ENCODE measurements around the gene MRPL50.

Gene MRPL50

GRCh38 chr9:101429736-101430135, 31.3 kb upstream of the MRPL50 start:
- POLR2A ChIA-PET, result no interaction called here

More at GRCh38 chr9:101429736-101430135, 31.3 kb upstream of the MRPL50 start:
- H3K9me3 ChIP-seq (ENCODE audit: control insufficient read depth, insufficient read depth, low read depth, low read length), result no peaks in the 10 kb centered on the region
- H3K27ac ChIP-seq (ENCODE audit: extremely low read depth, low read depth, low read length), result no peak overlapping the region
- CTCF ChIA-PET, result interaction anchor here (1.2 to 2.3 kb wide), 3 partner anchors 10 to 29 kb away, joined by 3 to 5 read pairs (median 4); no protein-coding TSS in a partner anchor
- H3K4me3 ChIP-seq (ENCODE audit: low read depth, low read length), result no peak overlapping the region
- no peaks in the 10 kb centered on the region for H3K4me1 ChIP-seq (ENCODE audit: control insufficient read depth, insufficient read depth, low read length)
- TF ChIP-seq ZNF560 (tag by site-specific recombination; IDR thresholded peaks at IDR 0.05; ENCODE audit: borderline replicate concordance) (no peak), ZNF692 (tag by site-specific recombination; IDR thresholded peaks at IDR 0.05) (no peak), ELK4 (IDR thresholded peaks at IDR 0.05; ENCODE audit: borderline replicate concordance, low read depth, low read length) (no peak), ZNF221 (tag by site-specific recombination; IDR thresholded peaks at IDR 0.05; ENCODE audit: borderline replicate concordance) (no peak), ZNF19 (tag by site-specific recombination; IDR thresholded peaks at IDR 0.05; ENCODE audit: low read depth) (no peak), ZNF133 (tag by site-specific recombination; IDR thresholded peaks at IDR 0.05) (no peak), ZNF501 (tag by site-specific recombination; IDR thresholded peaks at IDR 0.05) (no peak), ZFP3 (tag by site-specific recombination; IDR thresholded peaks at IDR 0.05; ENCODE audit: low read depth) (no peak), ZNF830 (tag by site-specific recombination; IDR thresholded peaks at IDR 0.05; ENCODE audit: low read depth) (no peak), ZNF335 (tag by site-specific recombination; conservative IDR thresholded peaks at IDR 0.05) (no peak), ZNF623 (tag by site-specific recombination; IDR thresholded peaks at IDR 0.05) (no peak), ZNF121 (tag by site-specific recombination; IDR thresholded peaks at IDR 0.05) (no peak), KLF10 (tag by site-specific recombination; IDR thresholded peaks at IDR 0.05) (no peak), ZNF624 (tag by site-specific recombination; IDR thresholded peaks at IDR 0.05) (no peak), ZBTB10 (tag by site-specific recombination; IDR thresholded peaks at IDR 0.05) (no peak), ZNF37A (tag by site-specific recombination; IDR thresholded peaks at IDR 0.05) (no peak), PBX3 (CRISPR knock-in tag; IDR thresholded peaks at IDR 0.05) (no peak), ZBTB7A (tag by site-specific recombination; IDR thresholded peaks at IDR 0.05; ENCODE audit: low read depth) (no peak), ZNF239 (tag by site-specific recombination; IDR thresholded peaks at IDR 0.05) (no peak)
- TF ChIP-seq, protein P1, sequence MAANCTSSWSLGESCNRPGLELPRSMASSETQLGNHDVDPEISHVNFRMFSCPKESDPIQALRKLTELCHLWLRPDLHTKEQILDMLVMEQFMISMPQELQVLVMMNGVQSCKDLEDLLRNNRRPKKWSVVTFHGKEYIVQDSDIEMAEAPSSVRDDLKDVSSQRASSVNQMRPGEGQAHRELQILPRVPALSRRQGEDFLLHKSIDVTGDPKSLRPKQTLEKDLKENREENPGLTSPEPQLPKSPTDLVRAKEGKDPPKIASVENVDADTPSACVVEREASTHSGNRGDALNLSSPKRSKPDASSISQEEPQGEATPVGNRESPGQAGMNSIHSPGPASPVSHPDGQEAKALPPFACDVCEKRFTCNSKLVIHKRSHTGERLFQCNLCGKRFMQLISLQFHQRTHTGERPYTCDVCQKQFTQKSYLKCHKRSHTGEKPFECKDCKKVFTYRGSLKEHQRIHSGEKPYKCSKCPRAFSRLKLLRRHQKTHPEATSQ (tag by site-specific recombination; IDR thresholded peaks at IDR 0.05), result no peak
- H3K36me3 ChIP-seq (ENCODE audit: control insufficient read depth in 2 of 2, insufficient read depth in 1 of 2, low read length in 2 of 2), result no peaks in the 10 kb centered on the region

Data from HEK293 (cell line).